Sciatic nerve (tissue), 2 donors: Measurements from ENCODE around the gene FOXS1. TPM values are rescaled to one million over a fixed set of nuclear protein-coding genes. Genes with fewer than 3 reads are reported as not detected.

Experiments
- ATAC-seq: fragments of 200-7000 bp; cut with Tn5 transposase; one replicate; pipeline ENCODE4 v1.9.1; 2020; ENCODE audit warnings: mild to moderate bottlenecking, moderate library complexity
- DNase-seq: peaks from one replicate; pipeline ENCODE4 v3.0.0-alpha.2; 2020; ENCODE audit warnings: low spot score
- intact Hi-C: fragments of 100-400 bp; cut with DNase I; formaldehyde crosslinking; loops from one replicate; pipeline ENCODE4 v1.14.2; 2022
- total RNA-seq: library from RNA; stranded (reverse); fragmentation: NEBNext Ultra II Directional; extraction: Animal tissue kit (Norgen Biotek cat#: 25700); gene quantifications from one replicate; pipeline ENCODE4 v1.2.1, GENCODE V29; 2021
- donor health status: DM: no; HTN: no; CAD: no.
- donor health status: DM: no; HTN: no; CAD: no.

Gene FOXS1
- total RNA-seq, 1 donor from 2014 or later = 25.0 TPM

DNA sequence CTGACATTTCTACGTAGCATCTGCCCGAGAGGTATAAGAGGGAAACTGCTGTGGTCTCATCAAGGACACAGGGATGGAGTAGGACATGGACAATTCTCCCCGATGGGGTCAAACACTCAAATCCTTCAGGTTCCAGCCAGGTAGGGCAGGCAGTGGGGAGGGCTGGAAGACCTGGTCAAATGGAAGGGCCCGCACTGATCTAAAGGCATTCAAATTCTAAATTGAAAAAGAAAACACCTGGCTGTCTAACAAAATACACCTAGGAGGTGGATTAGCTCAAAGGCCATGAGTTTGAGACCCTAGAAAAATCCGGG, 16.7 kb upstream of the FOXS1 start:
- ATAC-seq = no peak
- intact Hi-C loops = no loop called here

DNA sequence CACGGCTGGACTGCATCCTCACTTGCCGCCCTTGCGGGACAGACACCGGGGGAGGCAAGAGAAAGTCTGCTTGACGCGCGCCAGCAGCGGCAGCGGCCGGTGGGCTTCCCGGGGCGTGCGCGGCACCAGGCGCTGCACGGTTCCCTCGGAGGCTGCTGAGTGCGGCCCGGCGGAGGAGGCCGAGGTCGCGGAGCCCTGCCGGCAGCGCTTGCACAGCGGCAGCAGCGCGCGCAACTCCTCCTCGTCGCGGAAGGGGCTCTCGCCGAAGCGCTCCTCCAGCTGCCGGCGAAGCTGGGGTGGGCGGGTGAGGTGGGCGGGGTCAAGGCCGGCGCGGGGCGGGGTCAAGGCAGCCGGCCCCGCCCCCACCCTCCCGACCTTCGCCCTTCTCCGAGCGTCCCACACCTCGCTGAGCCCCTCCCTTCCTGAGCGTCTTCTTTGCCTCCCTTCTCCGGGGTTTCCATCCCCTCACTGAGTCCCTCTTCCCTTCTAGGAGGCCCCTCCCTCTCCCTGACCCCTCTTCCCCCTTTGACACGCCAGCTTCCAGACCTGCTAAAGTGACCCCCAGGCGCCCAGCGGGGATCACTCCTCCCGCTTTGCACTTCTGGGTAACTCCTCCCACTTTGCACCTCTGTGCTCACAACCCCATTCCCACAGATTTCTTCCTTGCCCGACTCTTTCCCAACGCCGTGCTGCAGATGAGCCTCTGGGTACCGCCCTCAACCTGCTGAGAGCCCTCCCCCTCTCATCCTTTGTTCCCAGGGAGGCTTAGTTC, 16.2 kb upstream of the FOXS1 start:
- peak; percentile 69 for ATAC-seq
- intact Hi-C loops = no loop called here
- DNase-seq = peak; percentile 80

More for the DNA sequence above, 16.7 kb upstream of the FOXS1 start:
- DNase-seq = peak; percentile 26

DNA sequence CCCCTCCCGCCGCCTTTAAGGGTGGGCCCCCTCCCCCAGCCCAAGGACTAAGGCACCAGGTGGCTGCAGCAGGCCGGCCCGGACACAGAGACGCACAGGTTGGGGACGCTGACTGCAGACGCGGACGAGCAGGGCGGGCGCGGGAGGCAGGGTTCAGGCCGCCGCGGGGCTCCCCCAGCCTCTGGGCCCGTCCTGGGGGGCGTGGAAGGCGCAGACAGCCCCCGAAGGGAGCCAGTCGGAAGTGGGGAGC, 15.7 kb upstream of the FOXS1 start:
- DNase-seq (peak; percentile 59), ATAC-seq (peak; percentile 30)
- intact Hi-C loops = no loop called here

DNA sequence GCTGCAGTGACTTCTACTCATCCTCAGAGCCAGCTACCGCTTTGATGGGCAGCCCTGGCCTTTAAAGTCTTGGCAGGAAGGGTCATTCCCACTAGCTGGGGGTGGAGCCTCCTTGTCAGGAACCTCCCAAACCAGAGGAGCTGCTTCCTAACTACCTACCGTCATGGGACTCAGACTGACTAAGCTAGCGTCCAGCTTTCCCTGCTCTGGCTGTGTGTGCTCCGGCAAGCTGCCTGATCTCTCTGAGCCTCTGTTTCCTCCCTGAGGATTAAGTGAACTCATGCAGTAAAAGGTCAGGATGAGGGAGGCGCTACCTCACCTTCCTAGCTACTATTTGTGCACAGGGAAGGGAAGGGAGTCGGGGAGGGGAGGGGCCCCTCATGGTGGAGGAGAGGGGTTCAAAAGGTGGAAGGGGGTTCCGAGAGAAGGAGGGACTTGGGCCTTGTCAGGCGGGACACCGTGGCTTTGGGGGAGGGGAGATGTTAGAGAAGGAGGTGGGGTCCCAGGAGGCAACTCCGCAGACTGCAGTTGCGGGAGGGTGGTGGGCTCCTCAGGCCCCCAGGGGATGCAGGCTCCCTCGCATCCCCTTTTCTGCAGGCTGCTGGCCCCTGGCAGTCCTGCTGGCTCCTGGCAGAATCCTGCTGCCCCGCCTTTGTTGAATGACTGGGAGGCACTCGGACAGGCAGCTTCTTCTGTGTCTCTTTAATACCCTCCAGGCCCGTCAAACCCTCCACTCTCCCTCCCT, 15.2 kb upstream of the FOXS1 start:
- peak; percentile 66 for DNase-seq
- intact Hi-C loops = no loop called here
- ATAC-seq = peak; percentile 63

DNA sequence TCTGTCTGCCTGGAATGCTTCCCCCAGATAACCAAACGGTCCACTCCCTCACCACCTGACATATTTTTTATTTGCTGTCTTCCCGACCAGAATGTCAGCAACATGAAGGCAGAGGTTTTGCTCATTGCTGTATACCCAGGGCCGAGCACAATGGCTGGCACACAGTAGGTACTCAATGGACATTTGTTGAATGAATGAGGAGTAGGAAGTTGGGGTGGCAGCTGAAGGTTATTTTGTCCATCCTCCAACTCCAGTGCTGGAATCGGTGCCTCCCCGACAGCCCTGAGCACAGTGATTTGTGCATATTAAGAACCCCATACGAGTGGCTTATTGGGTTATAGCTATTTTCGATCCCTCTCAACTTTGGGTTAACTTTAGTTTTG, 14.6 kb upstream of the FOXS1 start:
- intact Hi-C loops = loop anchor here (10.0 kb wide), 1 partner anchor 175 kb away; no protein-coding TSS in a partner anchor
- no peak for ATAC-seq
- DNase-seq = peak; percentile 15

DNA sequence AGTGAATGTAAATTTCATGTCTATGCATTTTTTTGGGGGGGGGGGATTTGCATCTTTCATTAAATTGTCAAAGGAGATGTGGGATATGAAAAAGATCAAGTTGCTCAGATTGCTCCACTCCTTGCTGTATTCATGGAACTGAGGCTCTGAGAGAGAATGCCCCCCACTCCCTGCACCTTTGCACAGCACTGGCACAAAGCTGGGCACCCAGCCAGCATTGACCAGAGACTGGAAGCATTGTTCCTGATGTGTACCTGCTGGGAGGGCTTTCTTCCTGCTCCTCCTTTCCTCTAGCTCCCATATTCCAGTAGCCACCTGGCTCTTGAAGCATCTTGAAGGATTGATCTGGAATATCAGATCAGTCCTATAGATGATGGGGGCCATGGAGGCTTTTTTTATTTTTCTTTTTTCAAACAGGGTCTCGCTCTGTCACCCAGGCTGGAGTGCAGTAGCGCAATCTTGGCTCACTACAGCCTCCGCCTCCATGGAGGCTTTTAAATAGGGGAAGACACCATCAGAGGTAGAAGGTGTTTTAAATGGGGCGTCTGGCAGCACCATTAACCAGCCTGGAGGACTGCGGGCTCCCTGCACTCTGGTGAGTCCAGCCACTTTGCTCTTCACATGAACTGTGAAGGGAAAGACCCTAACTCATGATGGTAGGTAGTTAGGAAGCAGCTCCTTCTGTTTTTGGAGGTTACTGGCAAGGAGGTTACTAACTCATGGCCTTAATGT, 14.0 kb upstream of the FOXS1 start:
- ATAC-seq (no peak), DNase-seq (peak; percentile 56)
- intact Hi-C loops = loop anchor here (10.0 kb wide), 1 partner anchor 175 kb away; no protein-coding TSS in a partner anchor

DNA sequence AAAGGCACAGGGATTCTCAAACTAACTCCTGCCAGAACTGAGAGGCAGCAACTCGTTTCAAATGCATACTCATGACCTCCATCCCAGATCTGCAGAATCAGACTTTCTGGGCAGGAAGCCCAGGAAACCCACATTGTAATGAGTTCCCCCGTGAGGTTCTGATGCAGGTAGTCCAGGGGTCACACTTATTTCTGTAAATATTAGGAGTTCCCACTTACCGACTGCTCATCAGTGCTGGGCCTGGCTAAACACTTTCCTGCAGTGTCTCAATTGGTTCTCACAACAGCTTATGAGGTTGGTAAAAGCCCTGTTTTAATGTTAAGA, 13.3 kb upstream of the FOXS1 start:
- intact Hi-C loops = loop anchor here (10.0 kb wide), 1 partner anchor 176 kb away; no protein-coding TSS in a partner anchor
- ATAC-seq (no peak), DNase-seq (peak; percentile 34)

DNA sequence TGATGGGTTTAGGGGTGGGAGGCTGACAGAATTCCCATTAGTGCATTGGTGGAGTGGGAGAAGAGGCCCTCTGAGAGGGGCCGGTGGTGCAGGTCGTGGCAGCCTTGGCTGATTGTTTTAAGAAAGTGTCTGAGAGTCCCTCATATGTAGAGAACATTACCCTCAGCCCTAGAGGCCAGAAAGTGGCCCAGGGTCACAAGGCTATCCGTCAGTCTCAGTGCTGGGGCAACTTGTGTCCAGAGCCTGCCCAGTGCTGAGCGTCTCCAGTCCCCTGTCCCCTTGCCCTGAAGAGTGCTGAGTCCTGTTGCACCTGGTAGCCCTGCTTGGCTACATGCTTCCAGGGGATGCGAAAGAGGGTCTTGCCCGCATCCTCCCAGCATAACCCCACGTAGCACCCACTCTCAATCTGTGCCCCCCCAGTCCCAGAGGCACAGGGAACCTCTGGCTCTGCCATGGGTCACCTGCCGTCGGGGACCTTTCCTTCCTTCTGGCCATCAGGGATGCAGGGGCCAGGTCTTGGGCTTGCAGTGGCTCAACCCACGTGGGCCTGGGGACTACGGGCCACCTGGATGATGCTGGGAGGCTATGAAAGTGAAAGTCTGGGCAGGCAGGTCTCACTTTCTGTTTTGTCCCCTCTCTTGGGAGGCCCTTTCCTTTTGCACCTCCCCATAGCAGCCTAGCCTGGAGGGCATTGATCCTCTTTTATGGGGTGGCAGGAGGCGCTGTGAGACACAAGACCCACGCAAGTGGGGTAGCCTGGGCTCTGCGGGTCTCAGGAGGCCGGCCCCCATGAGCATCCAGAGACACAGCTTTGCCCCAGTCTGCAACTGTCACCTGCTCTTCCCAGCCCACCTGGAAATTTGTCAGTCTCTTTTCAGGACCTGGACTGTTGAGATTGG, 12.7 kb upstream of the FOXS1 start:
- DNase-seq = peak; percentile 48
- ATAC-seq = no peak
- intact Hi-C loops = loop anchor here (10.0 kb wide), 1 partner anchor 177 kb away; no protein-coding TSS in a partner anchor

DNA sequence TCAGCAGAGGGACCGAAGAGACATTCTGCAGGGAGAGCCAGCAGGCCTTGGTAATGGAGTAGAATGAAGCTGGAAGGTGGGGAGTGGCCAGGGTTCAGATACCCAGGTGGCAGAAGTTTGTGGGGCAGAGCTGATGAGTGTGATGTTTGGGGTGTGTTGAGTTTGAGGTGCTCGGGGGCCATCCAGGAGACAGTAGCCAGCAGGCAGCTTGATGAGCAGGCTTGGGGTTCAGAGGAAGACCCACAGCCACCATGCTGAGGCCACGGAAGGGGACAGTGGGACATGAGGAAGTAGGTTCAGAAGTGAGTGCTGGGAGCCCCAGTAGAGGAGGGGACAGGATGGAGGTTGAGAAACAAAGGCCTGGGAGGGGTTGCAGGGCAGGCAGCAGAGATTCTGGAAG, 11.1 kb upstream of the FOXS1 start:
- peak; percentile 33 for DNase-seq
- no peak for ATAC-seq
- intact Hi-C loops = loop anchor here (10.0 kb wide), 1 partner anchor 178 kb away; no protein-coding TSS in a partner anchor

DNA sequence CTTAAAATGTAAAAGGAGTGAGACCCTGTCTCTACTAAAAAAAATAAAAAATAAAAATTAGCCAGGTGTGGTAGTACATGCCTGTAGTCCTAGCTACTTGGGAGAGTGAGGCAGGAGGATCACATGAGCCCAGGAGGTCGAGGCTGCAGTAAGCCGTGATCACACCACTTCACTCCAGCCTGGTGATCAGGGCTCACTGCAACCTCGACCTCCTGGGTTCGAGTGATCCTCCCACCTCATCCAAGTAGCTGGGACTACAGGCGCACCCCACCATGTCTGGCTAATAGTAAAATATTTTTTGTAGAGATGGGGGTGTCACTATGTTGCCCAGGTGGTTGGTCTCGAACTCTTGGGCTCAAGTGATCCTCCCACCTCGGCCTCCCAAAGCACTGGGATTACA, 8.1 kb upstream of the FOXS1 start:
- intact Hi-C loops = loop anchor here (5.0 to 10.0 kb wide), 2 partner anchors 99 to 181 kb away; partner anchors contain the start of gene PDRG1
- no peak for ATAC-seq
- peak; percentile 8 for DNase-seq

DNA sequence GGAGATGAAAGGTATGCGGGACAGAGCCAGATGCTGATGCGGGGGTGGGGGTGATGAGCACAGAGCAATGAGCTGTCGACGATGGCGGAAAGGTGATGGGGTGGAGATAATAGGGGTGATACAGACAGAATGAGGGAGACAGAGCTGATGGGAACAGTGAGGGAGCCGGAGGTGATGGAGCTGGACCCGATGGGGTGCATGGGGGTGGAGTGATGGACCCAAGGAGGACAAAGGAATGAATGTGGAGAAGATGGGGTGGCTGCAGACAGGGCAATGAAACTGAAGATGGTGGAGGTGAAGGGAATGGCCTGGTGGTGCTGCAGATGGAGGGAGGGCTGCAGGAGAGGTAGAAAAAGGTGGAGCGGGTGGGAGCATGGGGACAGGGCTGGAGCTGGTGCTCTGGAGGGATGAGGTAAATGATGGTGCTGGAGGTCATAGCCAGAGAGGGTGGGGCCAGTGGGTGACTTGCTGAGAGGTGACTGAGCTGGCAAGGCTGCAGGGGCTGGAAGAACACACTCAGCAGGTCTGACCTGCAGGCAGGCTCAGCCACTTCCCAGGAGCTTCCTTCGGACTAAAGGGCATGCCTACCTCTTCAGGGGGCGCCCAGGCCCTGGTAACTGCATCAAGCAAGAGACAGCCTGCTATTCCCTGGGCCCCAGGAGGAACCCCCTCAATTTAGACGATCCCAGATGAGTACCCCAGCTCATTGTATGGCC, 6.0 kb upstream of the FOXS1 start:
- DNase-seq = no peak
- intact Hi-C loops = loop anchor here (5.0 to 10.0 kb wide), 2 partner anchors 101 to 183 kb away; partner anchors contain the start of gene PDRG1
- ATAC-seq = no peak

DNA sequence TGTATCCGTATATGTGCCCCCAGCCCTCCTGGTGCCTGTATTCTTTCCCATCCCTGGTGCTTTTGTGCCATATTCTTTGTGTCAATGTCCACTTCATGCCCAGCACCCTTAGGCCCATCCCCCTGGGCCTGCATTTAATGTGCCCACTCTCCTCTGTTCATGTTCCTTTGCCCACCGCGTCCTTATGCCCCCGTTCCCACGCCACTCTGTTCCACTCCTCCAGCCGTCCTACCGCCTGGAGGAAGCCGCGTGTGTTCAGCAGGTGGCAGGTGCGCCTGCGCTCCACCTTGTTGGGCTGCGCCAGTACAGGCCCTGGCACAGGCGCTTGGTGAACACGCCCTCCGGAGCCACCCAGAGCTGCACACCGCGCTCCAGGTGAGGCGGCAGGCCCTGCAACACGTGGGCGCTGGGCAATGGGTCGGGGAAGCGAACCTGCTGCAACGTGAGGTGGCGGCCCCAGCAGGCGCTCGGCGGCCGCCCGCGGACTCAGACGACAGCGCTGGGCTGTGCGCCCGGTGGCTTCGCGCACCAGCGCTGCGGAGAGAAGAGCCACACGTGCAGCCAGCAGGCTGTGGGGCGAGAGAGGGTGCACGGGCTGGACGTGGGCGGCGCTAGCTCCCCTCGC, 4.0 kb upstream of the FOXS1 start:
- intact Hi-C loops = no loop called here
- DNase-seq (no peak), ATAC-seq (no peak)

DNA sequence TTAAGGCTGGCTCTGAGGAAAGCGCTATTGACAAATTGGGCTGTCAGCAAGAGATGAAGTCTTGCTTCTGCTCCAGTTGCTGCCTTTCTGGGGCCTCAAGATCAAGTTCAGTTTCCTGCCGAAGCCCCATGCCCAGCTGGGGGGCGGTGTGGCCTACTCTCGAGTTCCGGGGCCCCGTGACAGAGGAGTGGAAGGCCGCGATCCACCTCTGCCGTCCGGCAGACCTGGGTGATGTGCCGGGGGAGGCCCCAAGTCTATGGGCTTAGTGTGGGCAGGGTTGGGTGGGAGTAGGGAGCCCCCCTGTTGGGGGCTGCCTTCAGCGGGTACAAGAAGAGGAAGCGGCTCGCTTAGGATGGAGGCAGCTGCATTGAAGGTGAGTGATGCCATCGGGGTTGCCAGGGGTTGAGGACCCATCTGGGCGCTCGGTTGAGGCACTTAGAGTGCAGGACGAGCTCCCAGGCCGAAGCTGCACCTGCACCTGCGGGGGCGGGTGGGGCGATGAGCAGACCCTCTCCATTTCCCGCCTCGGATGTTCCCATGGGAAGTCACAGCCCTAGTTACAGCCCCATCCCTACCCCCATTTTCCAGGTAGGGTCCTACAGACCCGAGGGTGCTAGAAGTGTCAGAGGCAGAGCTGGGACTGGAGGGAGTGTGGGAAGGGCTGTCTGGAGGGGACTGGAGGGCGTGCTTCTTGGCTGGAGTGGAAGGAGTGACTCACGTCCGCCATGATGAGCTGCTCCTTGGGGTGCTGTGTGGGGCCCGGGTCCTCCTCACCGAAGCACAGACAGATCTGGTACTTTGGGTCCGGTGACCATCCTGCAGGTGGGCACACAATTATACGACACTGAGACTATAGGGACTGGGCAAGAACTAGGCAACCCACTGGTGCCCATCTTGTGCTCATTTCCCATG, 2.9 kb upstream of the FOXS1 start:
- intact Hi-C loops = no loop called here
- DNase-seq (no peak), ATAC-seq (no peak)

DNA sequence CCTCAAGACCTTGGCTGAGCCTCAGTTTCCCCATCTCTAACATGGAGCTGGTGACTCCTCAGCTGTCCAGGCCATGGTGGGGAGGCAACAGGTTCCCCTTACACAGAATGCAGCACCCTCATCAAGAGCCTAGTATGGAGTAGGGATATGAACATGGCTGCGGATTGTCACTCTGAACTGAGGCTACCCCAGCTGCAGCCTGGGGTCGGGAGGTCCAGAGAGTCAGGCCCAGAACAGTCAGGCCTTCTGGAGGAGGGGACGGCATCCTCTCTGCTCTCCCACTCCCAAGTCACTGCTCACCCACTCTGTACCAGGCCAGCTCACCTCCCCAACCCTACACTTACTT, 1.4 kb upstream of the FOXS1 start:
- ATAC-seq (no peak), DNase-seq (no peak)
- intact Hi-C loops = no loop called here

DNA sequence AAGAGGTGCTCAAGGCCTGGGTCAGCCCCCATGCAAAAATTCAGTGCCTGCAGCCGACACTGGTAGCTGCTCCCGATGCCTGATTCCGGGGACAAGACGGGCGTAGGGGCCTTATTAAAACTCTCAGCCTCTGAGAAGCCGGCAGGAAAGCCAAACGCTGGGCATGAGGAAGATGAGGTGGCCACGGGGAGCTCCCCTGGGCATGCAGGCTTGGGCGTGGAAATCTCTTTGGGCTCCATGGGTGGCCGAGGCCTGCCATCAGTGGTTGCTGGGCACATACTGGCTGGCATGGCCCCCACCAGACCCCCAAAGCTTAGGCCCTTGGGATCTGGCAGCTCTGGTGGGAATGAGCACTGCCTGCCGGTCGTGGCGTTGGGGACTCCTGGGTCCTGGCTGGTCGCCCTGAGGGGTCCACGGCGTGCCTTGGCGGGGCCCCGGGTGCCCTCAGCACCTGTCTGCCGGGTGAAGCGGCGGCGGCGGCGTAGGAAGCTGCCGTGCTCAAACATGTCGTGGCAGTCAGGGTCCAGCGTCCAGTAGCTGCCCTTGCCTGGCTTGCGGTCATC, 586 bp downstream of the FOXS1 start:
- DNase-seq (no peak), ATAC-seq (no peak)
- intact Hi-C loops = no loop called here

DNA sequence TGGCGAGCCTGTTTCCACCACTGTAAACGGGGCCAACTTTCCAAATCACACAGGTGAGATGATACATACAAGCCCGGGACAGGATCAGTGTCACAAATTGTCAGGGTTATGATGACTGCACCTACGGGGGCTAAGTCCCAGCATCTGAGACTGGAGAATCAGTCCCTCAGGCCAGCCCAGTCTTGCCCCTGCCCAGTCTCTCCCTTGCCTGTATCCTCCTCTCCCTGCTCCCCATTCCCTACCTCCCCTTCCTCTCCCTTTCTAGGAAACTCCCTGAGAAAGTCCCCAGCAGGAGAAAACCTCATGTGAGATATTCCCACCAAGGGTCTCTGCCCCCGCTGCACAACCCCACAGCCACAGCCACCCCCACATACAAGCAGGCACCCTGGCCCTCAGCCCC, 1.5 kb downstream of the FOXS1 start:
- DNase-seq (no peak), ATAC-seq (no peak)
- intact Hi-C loops = no loop called here

DNA sequence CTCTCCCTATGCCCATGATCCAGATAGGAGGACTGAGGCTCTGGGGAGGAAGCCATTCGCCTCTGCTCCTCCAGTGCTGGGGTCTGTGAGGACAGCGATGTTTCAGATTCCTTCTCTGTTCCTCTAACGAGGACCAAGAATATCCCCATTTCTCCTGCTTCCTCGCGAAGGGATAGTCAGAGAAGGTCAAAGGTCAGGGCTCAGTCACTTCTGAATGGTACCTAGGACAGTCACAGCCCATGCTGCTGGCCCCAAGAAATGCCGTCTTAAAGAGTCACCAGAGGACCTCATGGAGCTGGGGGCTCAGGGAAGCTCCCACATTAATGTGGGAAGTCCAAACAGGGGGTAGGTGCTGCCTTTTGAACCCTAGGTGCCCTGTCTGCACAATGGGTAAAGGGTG, 2.1 kb downstream of the FOXS1 start:
- DNase-seq (no peak), ATAC-seq (no peak)
- intact Hi-C loops = no loop called here
